WI38 (cell line): ENCODE measurements around the gene GDF11.

ENCODE experiments used
- H3K4me3 ChIP-seq: 2 replicates; pipeline ENCODE4 v1.5.1; 2011; ENCODE audit warnings: low read depth, mild to moderate bottlenecking, control low read depth, low read length
- TF ChIP-seq, protein P1 (sequence below): IDR thresholded peaks from 2 replicates; pipeline ENCODE4 v1.5.1; 2012; ENCODE audit warnings: low read depth, mild to moderate bottlenecking, control low read depth, low read length

The GDF11 gene

DNA sequence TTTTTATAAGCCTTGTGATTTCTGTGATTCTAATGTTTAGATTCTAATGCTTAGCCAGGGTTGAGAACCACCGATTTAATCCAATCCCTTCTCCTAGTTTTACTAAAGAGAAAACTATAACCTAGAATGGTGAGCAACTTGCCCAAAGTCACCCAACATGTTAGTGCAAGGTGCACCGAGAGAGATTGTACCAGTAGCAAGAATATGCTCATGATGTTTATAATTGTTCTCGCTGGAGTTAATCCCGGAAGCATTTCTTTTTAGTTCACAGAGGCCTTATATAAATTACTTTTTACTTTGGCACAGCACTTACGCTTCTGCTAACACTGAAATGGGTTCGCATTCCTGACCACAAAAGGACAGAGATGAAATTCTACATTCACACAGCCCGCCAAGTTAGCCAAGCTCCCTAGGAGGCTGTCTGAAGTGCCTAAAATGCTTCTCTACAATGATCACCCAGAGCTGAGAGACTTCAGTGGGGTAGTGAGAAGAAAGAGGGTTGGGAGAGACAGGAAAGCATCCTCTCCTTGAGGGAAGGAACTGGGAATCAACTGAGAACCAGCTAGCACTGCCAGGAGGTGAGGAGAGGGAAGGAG lies 27.7 kb upstream of the GDF11 start:
- TF ChIP-seq, protein P1, sequence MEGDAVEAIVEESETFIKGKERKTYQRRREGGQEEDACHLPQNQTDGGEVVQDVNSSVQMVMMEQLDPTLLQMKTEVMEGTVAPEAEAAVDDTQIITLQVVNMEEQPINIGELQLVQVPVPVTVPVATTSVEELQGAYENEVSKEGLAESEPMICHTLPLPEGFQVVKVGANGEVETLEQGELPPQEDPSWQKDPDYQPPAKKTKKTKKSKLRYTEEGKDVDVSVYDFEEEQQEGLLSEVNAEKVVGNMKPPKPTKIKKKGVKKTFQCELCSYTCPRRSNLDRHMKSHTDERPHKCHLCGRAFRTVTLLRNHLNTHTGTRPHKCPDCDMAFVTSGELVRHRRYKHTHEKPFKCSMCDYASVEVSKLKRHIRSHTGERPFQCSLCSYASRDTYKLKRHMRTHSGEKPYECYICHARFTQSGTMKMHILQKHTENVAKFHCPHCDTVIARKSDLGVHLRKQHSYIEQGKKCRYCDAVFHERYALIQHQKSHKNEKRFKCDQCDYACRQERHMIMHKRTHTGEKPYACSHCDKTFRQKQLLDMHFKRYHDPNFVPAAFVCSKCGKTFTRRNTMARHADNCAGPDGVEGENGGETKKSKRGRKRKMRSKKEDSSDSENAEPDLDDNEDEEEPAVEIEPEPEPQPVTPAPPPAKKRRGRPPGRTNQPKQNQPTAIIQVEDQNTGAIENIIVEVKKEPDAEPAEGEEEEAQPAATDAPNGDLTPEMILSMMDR = no peak
- H3K4me3 ChIP-seq = peak overlapping the region; percentile 75

DNA sequence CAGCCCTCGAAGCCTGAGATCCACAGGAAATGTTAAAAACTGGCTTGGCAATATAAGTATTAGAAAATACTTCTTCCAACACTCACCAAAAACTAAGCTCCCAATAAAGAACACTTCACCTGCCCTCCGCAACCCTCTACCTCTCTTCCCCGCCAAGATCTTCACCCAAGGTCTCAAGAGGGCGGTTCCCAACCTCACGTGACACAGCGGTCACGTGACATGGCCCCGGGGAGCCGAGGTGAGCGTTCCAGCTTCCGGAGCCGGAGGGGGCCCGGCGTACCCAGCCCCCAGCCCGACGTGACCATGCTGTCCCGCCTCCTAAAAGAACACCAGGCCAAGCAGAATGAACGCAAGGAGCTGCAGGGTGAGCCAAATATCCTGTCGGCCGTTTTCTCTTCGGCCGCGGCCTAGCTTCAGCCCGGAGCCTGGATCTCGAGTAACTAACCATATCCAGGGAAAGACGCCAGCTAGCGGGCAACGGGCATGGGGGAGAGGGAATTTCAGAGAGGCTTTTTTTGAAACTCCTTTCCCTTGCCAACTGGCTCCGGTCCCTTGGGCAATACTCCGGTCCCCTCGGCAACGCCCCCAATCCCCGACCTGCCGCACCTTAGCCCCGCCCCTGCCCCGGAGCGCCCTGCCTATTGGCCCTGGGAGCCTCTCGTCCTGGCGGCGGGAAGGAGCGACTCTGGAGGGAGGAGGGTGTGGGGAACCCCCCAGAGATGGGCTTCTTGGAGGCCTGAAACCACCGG lies 26.9 kb upstream of the GDF11 start, which contains the start of gene BLOC1S1:
BLOC1S1 (plus strand) TSS at position 214 of the 749 bp plus-strand sequence; CDS start at position 220, 6 bp downstream.
- TF ChIP-seq, protein P1 = no peak
- H3K4me3 ChIP-seq = peak within 1 kb of the TSS; percentile 75

DNA sequence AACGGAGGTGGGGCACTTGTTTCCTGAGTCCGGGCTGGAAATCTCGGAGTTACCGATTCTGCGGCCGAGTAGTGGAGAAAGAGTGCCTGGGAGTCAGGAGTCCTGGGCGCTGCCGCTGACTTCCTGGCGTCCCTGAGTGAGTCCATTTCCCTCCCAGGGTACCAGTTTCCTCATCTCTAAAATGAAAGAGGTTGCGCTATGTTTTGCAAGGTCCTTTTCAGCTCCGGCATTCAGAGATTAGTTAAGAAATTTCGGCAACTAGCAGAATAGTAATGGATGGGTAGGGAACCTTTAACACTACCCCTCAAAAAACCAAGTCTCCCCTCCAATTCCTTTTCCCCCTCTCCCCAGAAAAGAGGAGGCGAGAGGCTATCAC lies 26.4 kb upstream of the GDF11 start:
- TF ChIP-seq, protein P1 = no peak
- H3K4me3 ChIP-seq = peak overlapping the region; percentile 75

DNA sequence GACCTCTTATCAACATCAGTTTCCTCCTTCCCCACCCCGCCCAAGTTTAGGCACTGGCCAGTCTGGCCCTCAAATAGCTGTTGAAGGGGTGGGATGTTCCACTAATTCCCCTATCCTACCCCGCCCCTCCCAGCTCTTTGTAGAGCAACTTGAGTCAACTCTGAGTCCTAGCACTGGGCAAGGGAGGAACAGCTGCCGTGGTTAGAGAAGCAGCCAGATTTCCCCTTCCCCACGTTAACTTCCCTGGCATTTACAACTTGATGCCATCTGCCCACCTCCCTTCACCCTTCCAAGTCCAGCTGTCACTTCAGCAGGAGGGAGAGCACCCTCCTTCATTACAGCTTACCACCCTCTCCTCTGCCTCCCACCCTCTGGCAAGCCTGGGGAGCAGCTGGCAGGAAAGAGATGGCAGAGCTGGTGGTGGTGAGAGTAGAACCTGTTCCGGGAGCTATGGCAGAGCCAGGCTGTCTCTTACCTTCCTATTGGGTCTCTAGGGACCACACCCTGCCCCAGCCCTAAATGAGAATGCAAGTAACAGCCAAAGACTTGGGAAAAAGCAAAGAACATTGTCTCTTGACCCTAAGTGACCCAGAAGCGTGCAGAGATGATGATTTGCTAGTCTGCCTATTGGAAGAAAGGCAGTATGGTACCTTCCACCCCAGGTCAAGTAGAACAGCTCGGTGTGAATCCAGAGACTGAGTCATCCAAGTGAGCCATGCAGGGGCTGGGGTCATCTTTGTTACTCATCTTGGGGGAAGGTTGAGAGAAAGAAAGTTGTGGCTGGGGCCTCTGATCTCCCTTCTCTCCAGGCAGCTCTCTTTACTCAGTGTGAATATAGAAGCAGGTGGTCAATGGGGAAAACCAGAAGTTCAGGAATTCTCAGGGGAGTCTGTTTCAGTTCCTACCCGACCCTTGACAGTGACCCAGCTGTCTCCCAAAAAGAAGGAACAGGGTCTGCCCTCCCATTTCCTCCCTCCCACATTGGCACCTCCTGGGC lies 25.6 kb upstream of the GDF11 start:
- peak overlapping the region; percentile 75 for H3K4me3 ChIP-seq
- TF ChIP-seq, protein P1 = no peak

DNA sequence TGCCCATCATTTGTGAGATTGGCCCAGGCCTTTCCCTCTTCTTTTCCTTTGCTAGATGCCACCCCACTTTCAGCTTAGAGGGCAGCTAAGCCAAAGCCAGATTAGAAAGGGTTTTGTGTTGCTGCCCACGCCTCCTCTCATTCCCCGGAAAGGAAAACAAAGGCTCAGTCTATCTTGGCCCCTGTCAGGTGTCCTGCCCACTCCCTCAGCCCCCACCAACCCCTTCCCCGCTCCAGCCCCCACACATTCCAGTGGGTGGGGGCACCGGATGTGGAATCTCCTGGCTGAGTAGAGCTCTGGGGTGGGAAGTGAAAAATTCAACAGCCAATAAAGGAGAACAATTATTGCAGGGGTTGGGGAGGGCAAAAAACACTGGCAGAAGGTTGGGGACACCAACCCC lies 24.9 kb upstream of the GDF11 start:
- TF ChIP-seq, protein P1 = no peak
- no peak overlapping the region for H3K4me3 ChIP-seq

DNA sequence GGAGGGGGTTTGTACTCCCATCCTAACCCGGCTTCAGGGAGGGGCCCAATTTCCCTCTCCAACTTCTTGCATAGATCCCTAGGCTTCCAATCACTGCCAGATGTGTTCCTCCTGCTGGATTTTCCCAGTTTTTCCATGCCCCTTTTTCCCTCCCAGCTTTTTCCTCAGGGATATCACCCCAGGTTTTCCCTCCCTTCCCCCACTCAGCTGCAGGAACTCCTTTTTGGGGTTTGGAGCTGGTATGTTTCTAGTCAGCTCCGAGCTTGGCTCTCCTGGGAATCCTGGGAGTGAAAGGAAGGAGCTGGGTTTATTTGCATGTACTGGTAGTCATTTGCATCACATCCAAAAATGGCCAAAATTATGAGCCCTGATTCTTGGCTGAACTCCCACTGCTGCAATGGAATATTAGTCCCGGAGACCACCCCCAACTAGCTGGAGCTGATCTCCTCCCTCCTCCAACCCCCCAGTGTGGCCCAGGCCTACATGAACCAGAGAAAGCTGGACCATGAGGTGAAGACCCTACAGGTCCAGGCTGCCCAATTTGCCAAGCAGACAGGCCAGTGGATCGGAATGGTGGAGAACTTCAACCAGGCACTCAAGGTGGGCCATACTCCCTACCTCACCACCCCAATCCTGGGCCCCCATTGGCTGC lies 24.2 kb upstream of the GDF11 start:
- TF ChIP-seq, protein P1 = no peak

More for the DNA sequence above, 24.2 kb upstream of the GDF11 start:
- H3K4me3 ChIP-seq = no peak overlapping the region
